NCI-H187 treated with DMSO at 0.1 percent for 48 hours (cell line): ENCODE results near the gene MLLT3.

Experiments used
- DNase-seq: peaks from one replicate; lab custom pipeline; 2025; lab: John Stamatoyannopoulos, UW

MLLT3 gene

DNA sequence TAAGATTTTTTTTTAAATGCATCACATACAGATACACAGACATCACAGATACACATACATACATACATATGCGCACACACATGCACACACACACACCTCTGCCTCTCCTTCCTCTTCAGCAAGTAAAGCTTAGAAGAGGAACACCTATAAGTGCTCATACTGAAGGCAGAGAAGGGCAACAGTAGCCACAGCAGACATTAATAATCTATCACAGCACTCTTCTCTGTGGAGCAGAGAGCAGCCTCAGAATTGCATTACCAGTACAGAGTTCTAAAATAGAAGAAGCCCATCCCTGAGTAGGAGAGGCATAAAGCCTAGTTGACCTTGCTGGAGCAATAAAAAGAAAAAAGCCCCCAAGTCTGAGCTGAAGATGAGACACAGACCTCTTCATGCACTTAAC lies 110.6 kb downstream of the MLLT3 start:
- no peak for DNase-seq

DNA sequence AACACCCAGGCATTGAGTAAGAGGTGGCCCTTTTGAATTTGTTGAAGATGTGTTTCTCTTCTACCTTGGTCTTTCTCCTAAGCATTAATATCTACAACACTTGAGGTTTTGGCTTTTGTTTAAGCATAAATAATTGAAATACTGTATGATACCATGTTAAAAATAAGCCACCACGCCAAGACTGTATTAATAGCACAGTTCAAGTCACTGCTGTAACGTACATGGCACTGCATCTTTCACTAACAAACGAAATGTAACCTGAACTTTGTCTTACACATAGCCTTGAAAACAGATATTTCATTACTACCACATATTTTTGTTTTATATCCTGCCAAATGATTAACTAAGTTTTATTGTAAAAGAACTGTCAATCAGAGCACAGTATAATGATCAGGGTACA lies 112.8 kb downstream of the MLLT3 start:
- no peak for DNase-seq

DNA sequence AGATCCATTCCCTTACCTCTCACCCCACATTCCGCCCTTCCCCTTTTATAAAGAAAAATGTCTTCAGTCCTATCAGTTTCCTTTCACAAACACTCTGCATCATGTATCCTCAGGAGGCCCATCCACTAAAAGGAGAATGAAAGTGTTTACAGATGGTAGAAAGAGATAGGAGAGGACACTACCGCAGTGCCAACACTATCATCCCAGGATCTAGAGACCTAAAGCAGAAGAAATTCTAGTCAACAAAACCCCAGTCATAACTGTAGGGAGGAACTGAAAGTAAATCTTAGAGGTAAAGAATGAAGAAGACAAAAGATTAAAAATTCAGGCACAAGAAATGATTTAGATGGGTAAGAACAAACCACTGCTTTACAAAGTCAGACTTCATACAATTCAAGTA lies 114.1 kb downstream of the MLLT3 start:
- no peak for DNase-seq

DNA sequence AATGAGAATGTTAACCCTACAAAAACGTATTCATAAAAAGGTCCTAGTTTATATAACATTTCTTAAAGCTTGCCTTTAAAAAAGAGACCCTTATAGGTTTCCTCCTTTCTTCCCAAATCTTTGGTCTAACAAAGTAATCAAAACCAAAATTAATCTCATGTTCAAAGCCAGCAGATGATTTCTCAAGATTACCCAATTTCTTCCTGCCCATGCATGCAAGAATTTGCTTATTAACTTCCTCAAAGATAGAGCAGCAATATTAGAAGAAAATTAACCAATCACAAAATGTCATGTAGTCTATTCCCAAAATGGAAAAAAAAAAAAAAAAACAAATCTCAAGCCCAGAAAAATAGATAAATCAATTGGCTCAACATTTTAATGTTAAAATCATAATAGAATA lies 114.9 kb downstream of the MLLT3 start:
- no peak for DNase-seq

DNA sequence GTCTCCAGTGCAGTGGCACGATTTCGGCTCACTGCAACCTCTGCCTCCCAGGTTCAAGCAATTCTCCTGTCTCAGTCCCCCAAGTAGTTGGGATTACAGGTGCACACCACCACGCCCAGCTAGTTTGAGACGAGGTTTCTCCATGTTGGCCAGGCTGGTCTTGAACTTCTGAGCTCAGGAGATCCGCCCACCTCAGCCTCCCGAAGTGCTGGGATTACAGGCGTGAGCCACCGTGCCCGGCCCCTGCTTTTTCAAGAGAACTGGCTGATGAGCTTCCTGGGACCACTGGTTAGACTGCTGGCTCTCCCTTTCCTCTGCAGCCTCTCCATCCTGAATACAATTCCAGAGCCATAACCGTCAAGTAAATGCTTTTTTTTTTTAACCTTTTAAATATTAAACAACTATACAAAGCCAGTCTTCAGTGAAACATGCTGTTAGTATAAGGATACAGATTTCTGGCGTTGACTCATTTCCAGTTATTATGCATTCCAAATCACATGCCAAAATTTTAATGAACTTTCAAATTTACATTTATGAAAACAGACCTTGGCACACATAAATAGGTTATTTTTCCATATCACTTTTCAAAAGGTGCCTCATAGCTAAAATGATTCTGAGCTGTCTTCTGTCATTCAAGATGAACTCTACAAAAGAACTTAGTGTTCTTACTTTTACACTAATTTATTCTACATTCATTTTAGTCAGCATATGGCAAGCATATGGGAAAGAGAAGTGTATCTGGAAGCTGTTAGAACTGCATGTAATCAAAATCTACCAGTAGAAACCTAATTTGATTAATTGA lies 116.0 kb downstream of the MLLT3 start:
- no peak for DNase-seq

DNA sequence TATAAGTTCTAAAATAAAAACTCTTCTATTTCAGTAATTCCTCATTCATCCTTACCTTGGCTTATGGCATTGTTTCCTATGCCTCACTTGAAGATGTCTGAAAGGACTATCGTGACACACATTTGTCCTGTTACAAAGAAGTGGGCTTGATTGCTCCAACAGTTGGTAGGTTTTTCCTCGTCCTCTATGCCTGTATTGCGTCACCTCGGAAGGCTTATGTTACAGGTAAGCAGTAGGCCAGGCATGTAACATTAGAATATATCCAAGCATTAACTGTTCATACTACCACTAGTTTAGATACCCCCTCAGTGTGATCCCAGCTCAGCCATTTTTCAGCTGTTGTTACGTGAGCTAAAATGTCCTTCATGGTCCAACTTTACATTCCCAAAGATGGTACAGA lies 116.7 kb downstream of the MLLT3 start:
- no peak for DNase-seq

DNA sequence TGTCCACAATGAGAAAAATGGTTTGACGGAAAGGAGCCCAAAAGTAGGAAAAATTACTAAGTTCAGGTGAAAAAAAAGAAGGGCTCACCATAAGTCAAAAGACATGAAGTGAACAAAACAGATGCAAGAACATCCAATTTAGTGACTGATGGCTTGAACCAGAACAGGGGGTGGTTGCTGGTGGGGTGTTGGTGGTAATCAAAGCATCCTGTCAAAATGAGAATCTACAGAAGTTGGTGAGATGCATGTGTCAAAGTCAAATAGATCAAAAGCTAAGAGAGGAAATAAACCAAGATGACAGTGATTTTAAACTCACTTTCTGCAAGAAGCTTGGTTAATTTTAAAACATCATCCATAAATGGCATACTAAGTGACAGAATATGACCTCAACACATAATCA lies 117.4 kb downstream of the MLLT3 start:
- DNase-seq, result no peak

DNA sequence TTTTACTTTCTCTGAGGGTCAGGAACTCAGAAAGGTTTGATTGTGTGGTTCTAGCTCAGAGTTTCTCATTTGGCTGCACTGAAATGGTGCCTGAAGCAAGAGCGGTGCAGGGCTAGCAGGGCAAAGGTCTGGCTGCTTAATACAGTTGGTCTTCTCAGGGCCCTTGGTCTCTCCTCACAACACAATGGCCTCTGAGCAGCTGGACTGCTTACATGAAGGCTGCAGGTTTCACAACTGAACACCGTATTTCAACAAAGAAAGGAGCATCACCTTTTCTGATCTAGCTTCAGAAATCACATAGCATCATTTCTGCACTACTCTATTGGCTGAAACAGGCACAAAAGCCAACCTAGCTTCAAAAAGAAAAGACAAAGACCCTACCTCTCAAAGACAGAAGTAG lies 122.2 kb downstream of the MLLT3 start:
- no peak for DNase-seq

DNA sequence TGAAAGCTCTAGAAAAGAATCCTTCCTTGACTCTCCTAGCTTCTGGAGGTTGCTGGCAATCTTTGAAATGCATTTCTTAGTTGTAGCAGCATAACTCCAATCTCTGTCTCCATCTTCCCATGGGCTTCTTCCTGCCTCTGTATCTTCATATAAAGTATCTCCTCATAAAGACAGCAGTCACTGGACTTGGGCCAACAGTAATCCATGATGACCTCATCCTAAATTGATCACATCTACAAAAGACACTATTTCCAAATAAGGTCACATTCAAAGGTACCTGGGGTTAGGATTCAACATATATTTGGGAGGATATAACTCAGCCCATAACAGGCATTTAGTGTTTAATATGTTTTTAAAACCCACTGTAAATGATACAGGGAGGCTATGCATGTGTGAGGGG lies 123.3 kb downstream of the MLLT3 start:
- DNase-seq, result no peak

DNA sequence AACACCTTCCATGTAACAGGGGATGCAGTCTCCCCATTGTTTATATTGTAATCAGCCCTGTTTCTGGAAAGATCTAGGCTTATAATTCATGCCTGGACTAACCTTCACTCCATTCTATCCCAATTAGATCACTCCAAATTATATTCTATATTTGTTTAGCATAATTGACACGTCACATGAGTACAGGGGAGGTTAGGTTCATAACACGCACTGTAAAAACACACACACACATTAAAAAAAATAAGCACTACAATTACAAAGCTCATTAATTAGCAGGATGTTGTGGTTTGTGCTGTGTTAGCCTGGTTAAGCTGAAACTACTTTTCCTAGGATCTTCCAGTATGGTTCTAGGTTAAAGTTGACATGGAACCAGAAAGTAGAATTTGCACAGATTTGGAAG lies 126.0 kb downstream of the MLLT3 start:
- no peak for DNase-seq

DNA sequence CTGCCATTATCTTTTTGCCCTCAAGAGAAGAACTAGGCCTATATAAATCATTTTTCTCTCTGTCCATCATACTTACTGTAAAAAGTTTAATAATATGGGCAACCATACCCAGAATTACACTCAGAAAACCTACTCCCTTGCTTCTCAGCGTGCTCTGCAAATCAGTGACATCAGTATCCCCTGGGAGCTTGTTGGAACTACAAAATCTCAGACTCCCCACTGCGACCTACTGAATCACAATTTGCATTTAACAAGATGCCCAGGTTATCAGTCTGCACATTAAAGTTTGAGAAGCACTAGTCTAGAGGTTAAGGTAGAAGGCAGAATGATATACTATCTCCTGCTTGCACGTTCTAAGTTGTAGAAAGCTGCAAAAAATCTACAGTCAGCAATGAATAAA lies 127.2 kb downstream of the MLLT3 start:
- no peak for DNase-seq

DNA sequence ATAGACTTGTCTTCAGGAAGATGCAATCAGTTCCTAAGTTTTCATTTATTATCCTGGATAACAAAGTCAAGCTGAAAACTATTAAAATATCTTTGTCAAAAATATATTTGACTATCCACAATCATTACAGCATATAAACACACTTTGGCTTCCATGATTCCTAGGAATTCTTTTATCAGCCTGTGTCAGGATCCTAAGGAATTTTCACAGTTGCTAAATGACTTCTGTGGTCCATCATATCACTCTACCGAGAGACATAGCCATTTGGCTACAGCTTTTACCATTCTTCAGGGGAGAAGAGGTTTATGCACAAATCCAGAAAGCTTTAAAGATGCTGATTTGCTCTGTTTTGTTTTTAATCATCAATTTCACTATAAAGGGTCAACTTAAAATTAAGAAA lies 128.3 kb downstream of the MLLT3 start:
- DNase-seq, result no peak

DNA sequence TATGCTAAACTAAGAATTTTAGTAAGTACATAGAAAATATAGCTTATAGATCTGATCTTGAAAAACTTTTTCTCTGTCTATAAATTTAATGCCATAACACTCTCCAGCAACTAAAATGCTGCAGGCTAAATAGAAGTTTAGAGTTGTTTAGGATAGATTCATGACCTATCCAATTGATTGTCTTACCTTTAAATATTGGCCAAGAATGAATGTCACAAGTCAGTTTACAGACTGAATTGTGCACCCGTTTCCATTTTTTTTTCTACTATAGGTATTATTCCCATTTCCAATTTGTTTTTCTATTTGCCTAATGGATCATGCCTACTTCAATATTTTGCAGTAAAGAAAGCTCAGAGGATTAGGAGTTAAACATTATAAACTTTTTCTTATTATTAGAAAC lies 129.5 kb downstream of the MLLT3 start:
- no peak for DNase-seq

DNA sequence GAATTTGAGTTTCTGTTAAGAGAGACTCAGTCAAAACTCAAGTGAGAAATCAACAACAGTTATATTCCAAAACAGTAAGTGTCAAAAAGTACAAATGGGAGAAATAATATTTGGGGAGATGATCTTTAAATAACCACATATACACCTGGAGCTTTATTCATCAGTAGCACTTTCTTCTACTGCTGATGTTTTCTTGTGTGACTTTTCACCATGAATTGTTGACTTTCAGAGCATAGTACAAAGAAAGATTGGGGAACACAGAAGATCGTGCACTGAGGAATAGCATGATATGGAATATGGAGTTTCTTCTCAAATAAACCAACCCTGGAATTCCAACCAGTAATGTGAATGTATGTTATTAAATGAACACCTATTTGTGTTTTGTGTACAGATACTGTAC lies 130.7 kb downstream of the MLLT3 start:
- no peak for DNase-seq

DNA sequence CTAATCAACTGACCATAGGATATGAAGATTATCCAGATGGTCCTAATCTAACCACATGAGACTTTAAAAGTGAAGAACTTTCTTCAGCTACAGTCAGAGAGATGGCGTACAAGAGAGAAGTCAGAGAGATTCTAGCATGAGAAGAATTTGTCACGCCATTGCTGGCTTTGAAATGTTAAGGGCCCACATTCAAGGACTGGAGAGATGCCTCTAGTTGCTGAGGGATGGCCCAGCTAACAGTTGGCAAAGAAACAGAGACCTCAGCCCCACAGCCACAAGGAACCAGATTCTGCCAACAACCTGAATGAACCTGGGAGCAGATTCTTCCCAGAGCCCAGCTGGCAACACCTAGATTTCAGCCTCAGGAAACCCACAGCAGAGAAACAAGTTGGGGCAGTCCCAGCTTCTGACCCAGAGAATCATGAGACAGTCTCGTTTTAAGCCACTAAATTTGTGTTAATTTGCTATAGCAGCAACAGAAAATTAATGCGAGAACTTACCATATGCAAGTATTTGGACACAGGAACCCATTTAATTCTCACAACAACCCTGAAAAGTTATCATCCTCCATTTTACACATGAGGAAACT lies 132.0 kb downstream of the MLLT3 start:
- no peak for DNase-seq

DNA sequence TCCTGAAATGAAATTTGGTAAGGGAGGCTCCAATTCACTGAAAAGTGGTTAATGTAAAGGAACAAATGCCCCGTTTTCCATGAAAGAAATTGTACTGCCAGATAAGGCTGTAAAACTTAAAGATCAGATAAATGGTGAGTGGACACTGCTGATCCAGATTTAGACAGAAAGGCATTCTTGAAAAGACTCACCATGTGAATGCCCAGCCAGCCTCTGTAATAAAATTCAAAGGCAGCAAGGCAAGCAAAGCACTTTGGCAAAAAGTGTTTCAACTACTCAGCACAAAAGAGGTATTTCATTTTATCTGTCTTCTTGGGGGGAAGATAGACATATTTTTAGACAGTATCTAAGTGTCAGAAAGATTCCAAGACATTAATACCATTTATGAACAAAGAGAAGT lies 133.6 kb downstream of the MLLT3 start:
- no peak for DNase-seq

DNA sequence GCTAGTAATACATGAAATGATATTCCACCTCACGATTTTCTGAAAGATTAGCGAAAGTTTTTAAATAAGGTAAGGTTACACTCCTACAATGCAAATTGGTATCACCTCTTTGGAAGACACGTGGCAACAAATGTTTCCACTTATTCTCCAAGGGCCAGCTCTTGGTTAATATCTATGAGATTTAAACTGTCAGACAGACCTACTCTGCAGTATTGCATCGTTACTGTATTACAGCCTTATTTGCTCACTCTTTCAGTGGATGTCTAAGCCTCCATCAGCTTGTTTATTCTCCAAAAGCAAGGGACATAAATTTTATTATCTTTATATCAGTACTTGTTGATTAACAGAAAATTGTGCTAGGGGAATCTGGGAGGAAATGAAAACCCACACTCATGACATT lies 135.7 kb downstream of the MLLT3 start:
- DNase-seq, result no peak

DNA sequence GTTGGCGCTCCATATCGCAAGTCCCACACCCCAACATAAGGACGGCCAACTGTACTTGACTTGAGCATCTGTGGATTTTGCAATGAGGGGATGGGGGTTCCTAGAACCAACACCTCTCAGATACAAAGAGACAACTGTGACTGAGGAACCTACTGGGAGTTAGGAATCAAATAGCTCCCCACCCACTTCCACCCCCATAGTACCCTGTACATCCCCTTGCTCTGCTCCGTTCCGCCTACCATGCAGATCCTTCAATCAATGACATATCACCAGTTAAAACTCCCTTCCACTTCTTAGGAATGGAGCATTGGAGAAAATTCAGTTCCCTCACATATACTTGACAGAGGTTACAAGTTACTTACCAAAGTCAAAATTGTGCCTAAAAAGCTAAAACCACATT lies 140.9 kb downstream of the MLLT3 start:
- DNase-seq, result no peak

DNA sequence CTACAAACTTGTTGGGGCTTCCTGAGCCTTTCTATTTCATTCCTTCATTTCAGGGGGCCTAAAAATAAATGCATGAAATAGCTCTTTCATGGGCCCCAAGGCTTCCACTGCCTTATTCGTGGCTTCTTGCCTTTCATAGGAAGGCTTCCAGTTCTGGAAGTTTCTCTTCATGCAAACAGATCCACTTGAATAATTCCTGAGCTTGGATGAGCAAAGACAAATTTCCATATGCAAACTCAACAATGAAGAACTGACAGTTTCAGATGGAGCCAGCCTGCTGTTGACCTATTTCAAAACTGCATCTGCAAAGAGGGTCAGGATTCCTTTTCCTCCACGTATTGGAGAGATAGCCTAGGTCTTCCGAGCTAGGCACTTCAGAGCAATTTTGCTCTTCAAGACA lies 142.1 kb downstream of the MLLT3 start:
- DNase-seq, result no peak

DNA sequence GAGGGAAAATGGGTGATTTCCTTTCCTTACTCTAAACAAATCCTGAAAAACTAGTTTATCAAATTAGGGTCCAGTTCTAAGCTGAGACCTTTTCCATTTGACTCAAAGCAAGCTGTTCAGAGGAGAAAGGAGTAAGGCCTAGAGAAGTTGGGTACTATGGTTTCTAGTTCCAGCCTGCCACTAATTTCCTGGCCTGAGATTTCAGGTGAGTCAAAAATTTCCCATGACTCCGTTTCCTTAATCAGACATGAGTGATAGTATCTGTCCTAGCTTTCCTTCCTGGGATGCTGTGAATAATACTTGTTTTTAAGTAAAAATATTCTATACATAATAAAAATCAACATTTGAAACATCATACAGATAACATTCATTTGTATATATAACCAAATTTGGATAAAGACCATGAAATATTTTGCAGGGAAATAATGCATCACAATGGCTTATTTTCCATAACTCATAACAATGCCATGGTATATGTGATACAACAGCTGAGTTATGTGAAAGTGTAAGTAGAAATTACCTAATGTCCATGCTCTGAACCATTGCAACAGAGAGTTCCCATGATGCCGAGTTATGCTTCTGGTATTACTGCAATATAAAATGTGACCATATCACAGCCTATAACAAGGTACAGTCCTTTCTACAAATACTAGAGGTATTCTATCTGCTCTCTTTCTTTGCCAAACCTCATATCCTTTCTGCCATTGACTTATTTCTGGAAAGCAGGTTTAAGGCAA lies 142.7 kb downstream of the MLLT3 start:
- no peak for DNase-seq

DNA sequence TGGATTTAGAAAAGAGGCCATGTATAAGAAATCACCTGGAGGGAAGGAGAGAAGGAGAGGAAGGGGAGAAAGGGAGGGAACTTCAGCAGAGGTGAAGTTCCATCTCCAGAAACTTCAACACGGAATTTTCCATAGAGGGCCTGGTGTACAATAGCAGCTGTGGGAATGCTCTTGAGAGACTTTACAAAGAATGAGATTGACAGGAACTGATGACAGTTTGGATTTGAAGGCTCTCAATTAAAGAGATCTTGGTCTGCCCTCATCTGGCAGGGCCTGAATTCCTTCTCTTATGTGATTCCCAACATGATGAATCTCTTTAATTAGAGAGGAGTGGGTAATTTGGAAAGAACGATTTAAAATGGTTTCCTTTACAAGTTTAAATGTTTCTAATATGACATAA lies 143.5 kb downstream of the MLLT3 start:
- no peak for DNase-seq

DNA sequence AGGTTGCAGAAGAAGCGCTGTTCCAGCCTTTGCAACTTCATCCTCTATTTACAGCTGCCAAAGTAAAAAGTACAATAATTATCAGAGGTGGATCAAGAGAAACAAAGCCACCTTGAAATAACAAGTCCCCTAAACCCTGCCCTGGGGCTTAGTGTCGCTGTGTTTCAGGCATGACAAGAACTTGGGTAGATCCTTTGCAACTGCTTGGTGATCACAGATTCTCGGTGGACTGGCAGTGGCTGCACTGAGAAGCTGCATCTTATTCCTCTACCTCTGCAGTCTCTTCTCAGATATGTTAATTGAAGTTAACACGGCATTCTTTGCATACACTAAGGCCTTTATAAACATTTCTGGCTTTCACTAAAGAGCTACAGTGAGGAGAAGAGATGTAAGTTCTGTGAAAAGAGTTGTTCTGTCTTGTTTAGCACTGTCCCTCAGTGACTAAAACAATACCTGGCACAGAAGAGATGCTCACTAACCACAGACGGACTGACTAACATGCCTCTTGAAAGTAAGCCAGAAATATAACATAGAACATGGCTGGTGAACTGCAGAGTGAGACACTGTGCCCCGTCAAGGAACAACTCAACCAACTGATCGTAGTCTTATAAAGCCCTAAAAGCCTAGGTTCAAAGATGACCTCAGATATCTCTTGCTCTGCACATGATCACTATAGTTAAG lies 144.2 kb downstream of the MLLT3 start:
- no peak for DNase-seq
